H9 (cell line): ENCODE data around the gene EPHA3. TPM values are rescaled to one million over a fixed set of nuclear protein-coding genes. Genes with fewer than 3 reads are reported as not detected.

ENCODE experiments used
- DNase-seq: peaks from one replicate; pipeline ENCODE4 v3.0.0-alpha.2; 2017
- H2AFZ ChIP-seq: one replicate; pipeline ENCODE4 v1.6.1; 2013; ENCODE audit warnings: mild to moderate bottlenecking, low read length, control low read depth, moderate library complexity
- H2AK5ac ChIP-seq: 2 replicates; pipeline ENCODE4 v1.6.1; 2013; ENCODE audit warnings: low read length, control low read depth, mixed read lengths; ENCODE audit not compliant: insufficient read length
- H2BK120ac ChIP-seq: one replicate; pipeline ENCODE4 v1.6.1; 2013; ENCODE audit warnings: low read depth, mild to moderate bottlenecking, low read length, control low read depth, inconsistent platforms; ENCODE audit not compliant: poor library complexity, severe bottlenecking
- H2BK12ac ChIP-seq: 2 replicates; pipeline ENCODE4 v1.6.1; 2013; ENCODE audit warnings: low read length, control low read depth, mixed read lengths, low read depth; ENCODE audit not compliant: insufficient read length
- H2BK15ac ChIP-seq: 2 replicates; pipeline ENCODE4 v1.6.1; 2013; ENCODE audit warnings: low read depth, low read length, control low read depth
- H2BK20ac ChIP-seq: one replicate; pipeline ENCODE4 v1.6.1; 2013; ENCODE audit warnings: low read depth, mild to moderate bottlenecking, low read length, control low read depth, inconsistent platforms; ENCODE audit not compliant: poor library complexity, severe bottlenecking
- H2BK5ac ChIP-seq: 2 replicates; pipeline ENCODE4 v1.6.1; 2013; ENCODE audit warnings: low read length, control low read depth, mixed read lengths; ENCODE audit not compliant: insufficient read length
- H3K14ac ChIP-seq: 2 replicates; pipeline ENCODE4 v1.6.1; 2013; ENCODE audit warnings: low read length, control low read depth; ENCODE audit not compliant: insufficient read depth
- H3K18ac ChIP-seq: 2 replicates; pipeline ENCODE4 v1.6.1; 2013; ENCODE audit warnings: low read depth, mild to moderate bottlenecking, mixed read lengths, low read length, control low read depth; ENCODE audit not compliant: insufficient read length
- H3K23ac ChIP-seq: 2 replicates; pipeline ENCODE4 v1.6.1; 2013; ENCODE audit warnings: low read length, control low read depth, mixed read lengths, low read depth; ENCODE audit not compliant: insufficient read length
- H3K23me2 ChIP-seq: 2 replicates; pipeline ENCODE4 v1.6.1; 2013; ENCODE audit warnings: low read depth, mild to moderate bottlenecking, mixed read lengths, low read length, control low read depth; ENCODE audit not compliant: insufficient read length, poor library complexity, severe bottlenecking
- H3K27ac ChIP-seq: 2 replicates; pipeline ENCODE4 v1.5.1; 2013; ENCODE audit warnings: low read length, control low read depth, mixed read lengths, low read depth; ENCODE audit not compliant: insufficient read length
- H3K27me3 ChIP-seq: 2 replicates; pipeline ENCODE4 v1.6.1; 2013; ENCODE audit warnings: low read length, control low read depth, inconsistent platforms; ENCODE audit not compliant: insufficient read depth
- H3K4ac ChIP-seq: 2 replicates; pipeline ENCODE4 v1.6.1; 2013; ENCODE audit warnings: low read depth, mild to moderate bottlenecking, control low read depth, inconsistent platforms, low read length, moderate library complexity
- H3K4me1 ChIP-seq: 2 replicates; pipeline ENCODE4 v1.6.1; 2013; ENCODE audit warnings: low read length, control low read depth, inconsistent platforms; ENCODE audit not compliant: insufficient read depth
- H3K4me2 ChIP-seq: 2 replicates; pipeline ENCODE4 v1.6.1; 2013; ENCODE audit warnings: low read length, control low read depth, mixed read lengths; ENCODE audit not compliant: insufficient read length, insufficient read depth
- H3K56ac ChIP-seq: 2 replicates; pipeline ENCODE4 v1.6.1; 2013; ENCODE audit warnings: low read depth, mild to moderate bottlenecking, mixed read lengths, low read length, control low read depth; ENCODE audit not compliant: insufficient read length
- H3K79me1 ChIP-seq: 2 replicates; pipeline ENCODE4 v1.6.1; 2013; ENCODE audit warnings: low read depth, mild to moderate bottlenecking, moderate library complexity, low read length, control low read depth, inconsistent platforms; ENCODE audit not compliant: insufficient read depth, poor library complexity, severe bottlenecking
- H3K79me2 ChIP-seq: 2 replicates; pipeline ENCODE4 v1.6.1; 2013; ENCODE audit warnings: low read length, control low read depth, inconsistent platforms; ENCODE audit not compliant: insufficient read depth
- H3K9ac ChIP-seq: 2 replicates; pipeline ENCODE4 v1.6.1; 2013; ENCODE audit warnings: low read length, control low read depth, mixed read lengths; ENCODE audit not compliant: insufficient read length; ENCODE audit errors: extremely low read depth
- H3K9me3 ChIP-seq: one replicate; pipeline ENCODE4 v1.6.1; 2013; ENCODE audit warnings: low read depth, low read length, inconsistent platforms; ENCODE audit not compliant: control insufficient read depth
- H3T11ph ChIP-seq: one replicate; pipeline ENCODE4 v1.6.1; 2013; ENCODE audit warnings: mild to moderate bottlenecking, low read length, control low read depth, inconsistent platforms
- H4K20me1 ChIP-seq: one replicate; pipeline ENCODE4 v1.6.1; 2013; ENCODE audit not compliant: control insufficient read depth, insufficient read length, insufficient read depth
- H4K5ac ChIP-seq: 2 replicates; pipeline ENCODE4 v1.6.1; 2013; ENCODE audit warnings: low read depth, mild to moderate bottlenecking, mixed read lengths, low read length, control low read depth; ENCODE audit not compliant: insufficient read length
- H4K8ac ChIP-seq: replicated peaks from 2 replicates; pipeline ENCODE4 v1.6.1; 2013; ENCODE audit warnings: low read length, control low read depth, mixed read lengths, low read depth; ENCODE audit not compliant: insufficient read length
- H4K91ac ChIP-seq: 2 replicates; pipeline ENCODE4 v1.6.1; 2013; ENCODE audit warnings: low read depth, mild to moderate bottlenecking, moderate library complexity, mixed read lengths, low read length, control low read depth; ENCODE audit not compliant: insufficient read length
- H3K27ac Mint-ChIP-seq, 3 experiments: 2 replicates in 2 of 3; 3 replicates in 1 of 3; pipeline ENCODE4 v1.8.0; 2020 to 2021; ENCODE audit warnings: mixed read lengths in 3 of 3, mild to moderate bottlenecking in 1 of 3, moderate library complexity in 1 of 3
- H3K27me3 Mint-ChIP-seq: 2 replicates; pipeline ENCODE4 v1.8.0; 2021; ENCODE audit warnings: low read depth, mild to moderate bottlenecking, moderate library complexity, mixed read lengths
- H3K36me3 Mint-ChIP-seq, 3 experiments: 2 replicates in 2 of 3; 3 replicates in 1 of 3; pipeline ENCODE4 v1.8.0; 2020 to 2021; ENCODE audit warnings: low read depth in 3 of 3, mixed read lengths in 3 of 3; ENCODE audit not compliant: insufficient read depth in 1 of 3
- H3K4me1 Mint-ChIP-seq, 2 experiments: 2 replicates each; pipeline ENCODE4 v1.8.0; 2020; ENCODE audit warnings: mixed read lengths in 2 of 2
- H3K4me3 Mint-ChIP-seq, 2 experiments: 2 replicates in 1 of 2; 3 replicates in 1 of 2; pipeline ENCODE4 v1.8.0; 2020 to 2021; ENCODE audit warnings: mild to moderate bottlenecking in 2 of 2, mixed read lengths in 2 of 2, moderate library complexity in 1 of 2
- H3K9me3 Mint-ChIP-seq, 2 experiments: 2 replicates in 1 of 2; 3 replicates in 1 of 2; pipeline ENCODE4 v1.8.0; 2020; ENCODE audit warnings: mild to moderate bottlenecking in 2 of 2, mixed read lengths in 2 of 2, moderate library complexity in 1 of 2
- WGBS: extraction: QIAGEN DNeasy Blood & Tissue Kit; methylation state at CpG from one replicate; pipeline ENCODE4 v1.1.7; 2013; ENCODE audit warnings: missing lambda C conversion rate, low lambda C conversion rate, mixed read lengths; ENCODE audit not compliant: insufficient read length; ENCODE audit errors: extremely low coverage; 5-methylcytosine and 5-hydroxymethylcytosine counted together
- total RNA-seq: library from RNA; stranded (reverse); gene quantifications from 2 replicates; pipeline ENCODE4 v1.2.1, GENCODE V29; 2021
- TF ChIP-seq, protein P1 (sequence below): fragments of 200-600 bp; sonication (generic); conservative IDR thresholded peaks from 3 replicates; pipeline ENCODE4 v1.8.0; 2021; ENCODE audit warnings: antibody characterized with exemption, mild to moderate bottlenecking

EPHA3 gene
- total RNA-seq, 1 experiment from 2014 or later: 0.66 TPM

GRCh38 chr3:89452066-89452465 is 344.6 kb downstream of the EPHA3 start:
- no peak overlapping the region for H4K8ac ChIP-seq
- no peaks in the 10 kb centered on the region for H3K23me2 ChIP-seq
- no peaks in the 10 kb centered on the region for H3K79me2 ChIP-seq
- Mint-ChIP-seq H3K4me3 (no peak overlapping the region), H3K27ac (no peak overlapping the region), H3K9me3 (peaks cover 4 to 12% of the 10 kb centered on the region in 2 experiments; a peak in 4 of 5 replicates), H3K27me3 (no peaks in the 10 kb centered on the region; the same call in 1 of the 2 replicates), H3K36me3 (peaks cover 0 to 8% (median 7%) of the 10 kb centered on the region in 3 experiments; a peak in 5 of 7 replicates), H3K4me1 (no peaks in the 10 kb centered on the region; a peak in 1 of 4 replicates)
- H4K5ac ChIP-seq: no peak overlapping the region
- H3K9me3 ChIP-seq: no peaks in the 10 kb centered on the region
- no peak overlapping the region for H2BK5ac ChIP-seq
- no peak overlapping the region for H4K91ac ChIP-seq
- no peak overlapping the region for H3K18ac ChIP-seq
- no peak overlapping the region for H3K9ac ChIP-seq
- H3K4me2 ChIP-seq: no peak overlapping the region
- H2AFZ ChIP-seq: no peak overlapping the region
- H3K23ac ChIP-seq: no peak overlapping the region
- H2BK12ac ChIP-seq: no peak overlapping the region
- no peak overlapping the region for H3T11ph ChIP-seq
- no peak overlapping the region for H3K14ac ChIP-seq
- H3K4me1 ChIP-seq: no peaks in the 10 kb centered on the region
- H2BK120ac ChIP-seq: no peak overlapping the region
- DNase-seq: no peak
- no peak overlapping the region for H3K27ac ChIP-seq
- no peak overlapping the region for H3K4ac ChIP-seq
- no peak overlapping the region for H2AK5ac ChIP-seq
- H2BK20ac ChIP-seq: no peak overlapping the region
- H3K56ac ChIP-seq: no peak overlapping the region
- TF ChIP-seq, protein P1, sequence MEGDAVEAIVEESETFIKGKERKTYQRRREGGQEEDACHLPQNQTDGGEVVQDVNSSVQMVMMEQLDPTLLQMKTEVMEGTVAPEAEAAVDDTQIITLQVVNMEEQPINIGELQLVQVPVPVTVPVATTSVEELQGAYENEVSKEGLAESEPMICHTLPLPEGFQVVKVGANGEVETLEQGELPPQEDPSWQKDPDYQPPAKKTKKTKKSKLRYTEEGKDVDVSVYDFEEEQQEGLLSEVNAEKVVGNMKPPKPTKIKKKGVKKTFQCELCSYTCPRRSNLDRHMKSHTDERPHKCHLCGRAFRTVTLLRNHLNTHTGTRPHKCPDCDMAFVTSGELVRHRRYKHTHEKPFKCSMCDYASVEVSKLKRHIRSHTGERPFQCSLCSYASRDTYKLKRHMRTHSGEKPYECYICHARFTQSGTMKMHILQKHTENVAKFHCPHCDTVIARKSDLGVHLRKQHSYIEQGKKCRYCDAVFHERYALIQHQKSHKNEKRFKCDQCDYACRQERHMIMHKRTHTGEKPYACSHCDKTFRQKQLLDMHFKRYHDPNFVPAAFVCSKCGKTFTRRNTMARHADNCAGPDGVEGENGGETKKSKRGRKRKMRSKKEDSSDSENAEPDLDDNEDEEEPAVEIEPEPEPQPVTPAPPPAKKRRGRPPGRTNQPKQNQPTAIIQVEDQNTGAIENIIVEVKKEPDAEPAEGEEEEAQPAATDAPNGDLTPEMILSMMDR: no peak
- no peaks in the 10 kb centered on the region for H3K27me3 ChIP-seq
- H4K20me1 ChIP-seq: no peaks in the 10 kb centered on the region
- no peak overlapping the region for H2BK15ac ChIP-seq
- no peaks in the 10 kb centered on the region for H3K79me1 ChIP-seq
- WGBS: no CpG with 5 or more reads among the region's 2 CpGs
